Spleen (tissue), 11 donors: ENCODE results near the gene PRKCQ. TPM values are rescaled to one million over a fixed set of nuclear protein-coding genes. Genes with fewer than 3 reads are reported as not detected.

ENCODE experiments used
- DNase-seq: peaks from one replicate; pipeline ENCODE4 v3.0.0-alpha.2; 2020
- H3K27ac ChIP-seq, 8 donors: fragments of 200-600 bp; sonication (generic) in 7 of 8; 1 replicate in 4 of 8; 2 replicates in 4 of 8; pipeline versions ENCODE4 v1.5.0 to v1.8.0; 2016 to 2021; ENCODE audit warnings: inconsistent platforms in 4 of 8, mild to moderate bottlenecking in 4 of 8, moderate library complexity in 1 of 8
- H3K27me3 ChIP-seq, 7 donors: fragments of 200-600 bp; sonication (generic) in 6 of 7; replicated peaks in 1 of 7; 1 replicate in 4 of 7; 2 replicates in 3 of 7; pipeline versions ENCODE4 v1.5.0 to v1.8.0; 2016 to 2021; ENCODE audit warnings: inconsistent platforms in 3 of 7, mild to moderate bottlenecking in 1 of 7
- H3K36me3 ChIP-seq, 6 donors: fragments of 200-600 bp; sonication (generic) in 5 of 6; 1 replicate in 4 of 6; 2 replicates in 2 of 6; pipeline versions ENCODE4 v1.5.0 to v1.8.0; 2016 to 2021; ENCODE audit warnings: inconsistent platforms in 2 of 6
- H3K4me1 ChIP-seq, 6 donors: fragments of 200-600 bp; sonication (generic) in 5 of 6; 1 replicate in 3 of 6; 2 replicates in 3 of 6; pipeline versions ENCODE4 v1.5.0 to v1.8.0; 2016 to 2021; ENCODE audit warnings: inconsistent platforms in 3 of 6
- H3K4me3 ChIP-seq, 8 donors: fragments of 200-600 bp; sonication (generic) in 7 of 8; 1 replicate in 4 of 8; 2 replicates in 4 of 8; pipeline versions ENCODE4 v1.5.0 to v1.8.0; 2016 to 2021; ENCODE audit warnings: inconsistent platforms in 4 of 8, mild to moderate bottlenecking in 4 of 8, moderate library complexity in 2 of 8
- H3K9me3 ChIP-seq, 8 donors: fragments of 200-600 bp; sonication (generic) in 7 of 8; 1 replicate in 4 of 8; 2 replicates in 4 of 8; pipeline versions ENCODE4 v1.5.0 to v1.8.0; 2016 to 2021; ENCODE audit warnings: inconsistent platforms in 4 of 8
- POLR2A ChIP-seq, 3 donors: fragments of 450-650 bp; IDR thresholded peaks; one replicate each; pipeline ENCODE4 v1.5.1; 2017; ENCODE audit warnings: antibody characterized with exemption in 3 of 3, mild to moderate bottlenecking in 1 of 3
- POLR2AphosphoS5 ChIP-seq, 3 donors: sonication (generic); formaldehyde crosslinking; IDR thresholded peaks; one replicate each; pipeline ENCODE4 v1.5.1; 2017; ENCODE audit warnings: antibody characterized with exemption in 3 of 3
- WGBS, 5 donors: extraction: QIAGEN DNeasy Blood & Tissue Kit in 3 of 5; methylation state at CpG; one replicate each; pipeline versions ENCODE4 v1.1.5 to v1.1.7; 2013 to 2018; 5-methylcytosine and 5-hydroxymethylcytosine counted together
- intact Hi-C: fragments of 100-400 bp; cut with DNase I; formaldehyde crosslinking; loops from one replicate; pipeline ENCODE4 v1.15.0; 2023; ENCODE audit warnings: low total_unique reads
- polyA plus RNA-seq, 3 donors: library from polyadenylated mRNA; stranded (reverse); fragments of 200-250 nt; gene quantifications; one replicate each; pipeline ENCODE4 v1.2.1, GENCODE V29; 2013
- total RNA-seq, 7 donors: library from RNA; depleted of rRNA in 3 of 7; stranded (reverse); fragments of >200 nt in 3 of 7; fragmentation: NEBNext Ultra II Directional in 4 of 7; extraction: Animal tissue kit (Norgen Biotek cat#: 25700) in 4 of 7; gene quantifications; one replicate each; pipeline versions ENCODE4 v1.1.0 to v1.2.1, GENCODE V29; 2016 to 2021
- TF ChIP-seq, protein P1 (sequence below), 11 experiments: fragments of 200-600 bp in 7 of 11; fragments of 450-650 bp in 4 of 11; sonication (generic) in 4 of 11; IDR thresholded peaks in 8 of 11; conservative IDR thresholded peaks in 3 of 11; 1 replicate in 7 of 11; 2 replicates in 4 of 11; pipeline versions ENCODE4 v1.4.0 to v1.8.0; 2016 to 2021; ENCODE audit warnings: antibody characterized with exemption in 11 of 11, inconsistent platforms in 4 of 11, mild to moderate bottlenecking in 1 of 11
- donor health status: healthy with polysubstance abuse.
- donor health status: DM: no; HTN: no; CAD: no; lungs with moderate emphysema.
- donor health status: DM: no; HTN: no; CAD: no.
- donor health status: Bipolar disorder and iron deficiency.
- donor health status: healthy.
- donor health status: DM: no; HTN: no; CAD: no.
- donor health status: DM: yes; HTN: yes; CAD: no.

Gene PRKCQ
- total and polyA plus RNA-seq, 10 donors = 2.1 to 11.8 (median 8.1) TPM

DNA sequence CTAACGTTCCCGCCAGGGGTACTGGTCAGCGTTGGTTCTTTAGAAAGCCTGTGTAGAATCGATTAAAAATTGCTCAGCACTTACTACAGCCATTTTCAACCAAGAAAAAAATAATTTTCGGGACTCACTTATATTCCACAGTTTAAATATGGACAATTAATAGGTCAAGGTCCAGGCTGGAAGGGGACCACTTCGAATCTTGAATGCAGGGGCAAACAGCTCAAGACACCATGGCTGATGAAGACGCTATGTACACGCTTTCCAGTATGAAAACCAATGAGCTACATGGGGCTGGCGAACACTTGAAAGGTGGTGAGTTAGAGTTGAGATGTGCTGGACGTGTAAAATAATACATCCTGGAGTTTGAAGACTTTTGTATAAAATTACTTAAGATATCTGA lies 87.2 kb downstream of the PRKCQ start:
- WGBS, 5 donors = 91 to 92% (median 91%) methylated on average over 10 of the region's 10 CpGs
- Histone ChIP-seq H3K27ac (peak overlapping the region in 7 of 8 donors; percentile 20 to 82 (median 51)), H3K27me3 (no peaks in the 10 kb centered on the region), H3K9me3 (no peaks in the 10 kb centered on the region), H3K36me3 (peaks cover 0 to 33% (median 0%) of the 10 kb centered on the region in 6 donors), H3K4me1 (peaks cover 0 to 56% (median 13%) of the 10 kb centered on the region in 6 donors), H3K4me3 (peak overlapping the region in 2 of 8 donors; percentile 29 to 44)
- no peak for DNase-seq
- TF ChIP-seq POLR2A (IDR thresholded peaks at IDR 0.05) = no peak
- TF ChIP-seq, protein P1, sequence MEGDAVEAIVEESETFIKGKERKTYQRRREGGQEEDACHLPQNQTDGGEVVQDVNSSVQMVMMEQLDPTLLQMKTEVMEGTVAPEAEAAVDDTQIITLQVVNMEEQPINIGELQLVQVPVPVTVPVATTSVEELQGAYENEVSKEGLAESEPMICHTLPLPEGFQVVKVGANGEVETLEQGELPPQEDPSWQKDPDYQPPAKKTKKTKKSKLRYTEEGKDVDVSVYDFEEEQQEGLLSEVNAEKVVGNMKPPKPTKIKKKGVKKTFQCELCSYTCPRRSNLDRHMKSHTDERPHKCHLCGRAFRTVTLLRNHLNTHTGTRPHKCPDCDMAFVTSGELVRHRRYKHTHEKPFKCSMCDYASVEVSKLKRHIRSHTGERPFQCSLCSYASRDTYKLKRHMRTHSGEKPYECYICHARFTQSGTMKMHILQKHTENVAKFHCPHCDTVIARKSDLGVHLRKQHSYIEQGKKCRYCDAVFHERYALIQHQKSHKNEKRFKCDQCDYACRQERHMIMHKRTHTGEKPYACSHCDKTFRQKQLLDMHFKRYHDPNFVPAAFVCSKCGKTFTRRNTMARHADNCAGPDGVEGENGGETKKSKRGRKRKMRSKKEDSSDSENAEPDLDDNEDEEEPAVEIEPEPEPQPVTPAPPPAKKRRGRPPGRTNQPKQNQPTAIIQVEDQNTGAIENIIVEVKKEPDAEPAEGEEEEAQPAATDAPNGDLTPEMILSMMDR (IDR thresholded peaks at IDR 0.05 in 8 of 11, conservative IDR thresholded peaks at IDR 0.05 in 3 of 11) = no peak
- no peak for TF ChIP-seq POLR2AphosphoS5 (IDR thresholded peaks at IDR 0.05)
- intact Hi-C loops = no loop called here

DNA sequence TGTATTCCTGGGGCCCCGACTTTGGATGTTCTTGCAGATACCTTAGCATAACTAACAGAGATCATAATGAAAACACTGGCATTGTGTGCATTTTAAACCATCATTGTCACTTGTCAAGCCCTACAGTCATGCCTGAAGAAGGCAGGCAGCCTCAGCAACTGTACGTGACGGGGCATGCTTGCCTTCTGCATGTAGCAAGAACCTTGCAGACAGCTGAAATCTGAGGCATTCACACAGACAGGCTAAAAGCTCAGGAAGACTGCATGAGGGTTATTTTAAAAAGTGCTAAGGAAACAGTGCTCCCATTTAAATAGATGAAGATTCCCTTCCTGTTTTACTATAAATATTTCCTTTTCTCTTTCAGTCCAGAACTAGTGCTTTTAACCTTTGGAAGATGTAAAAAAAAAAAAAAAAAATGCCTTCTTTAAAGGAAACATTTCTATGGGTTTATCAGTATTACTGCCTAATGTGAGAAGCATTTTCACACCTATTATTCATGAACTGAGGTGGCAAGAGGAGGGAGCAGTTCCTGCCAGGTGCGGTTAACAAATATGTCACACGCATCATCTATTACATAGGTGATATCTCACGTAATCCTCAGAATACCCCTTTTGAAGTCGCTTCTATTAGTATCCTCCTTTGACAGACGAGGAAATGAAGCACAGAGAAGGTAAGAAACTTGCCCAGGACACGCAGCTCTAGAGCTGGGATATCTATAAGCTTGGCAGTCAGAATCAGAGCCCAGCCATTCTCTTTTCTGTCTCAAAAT lies 88.1 kb downstream of the PRKCQ start:
- Histone ChIP-seq H3K4me1 (peaks cover 0 to 48% (median 13%) of the 10 kb centered on the region in 6 donors), H3K36me3 (peaks cover 0 to 31% (median 0%) of the 10 kb centered on the region in 6 donors), H3K27ac (peak overlapping the region in 7 of 8 donors; percentile 20 to 82 (median 57)), H3K27me3 (no peaks in the 10 kb centered on the region), H3K9me3 (no peaks in the 10 kb centered on the region), H3K4me3 (peak overlapping the region in 1 of 8 donors; percentile 44)
- WGBS, 5 donors = 66 to 80% (median 69%) methylated on average over 9 of the region's 9 CpGs
- DNase-seq = no peak
- peak in 1 of 3 donors; percentile 63 for TF ChIP-seq POLR2AphosphoS5 (IDR thresholded peaks at IDR 0.05)
- no peak for TF ChIP-seq POLR2A (IDR thresholded peaks at IDR 0.05)
- TF ChIP-seq, protein P1 (IDR thresholded peaks at IDR 0.05 in 8 of 11, conservative IDR thresholded peaks at IDR 0.05 in 3 of 11) = no peak
- intact Hi-C loops = no loop called here

DNA sequence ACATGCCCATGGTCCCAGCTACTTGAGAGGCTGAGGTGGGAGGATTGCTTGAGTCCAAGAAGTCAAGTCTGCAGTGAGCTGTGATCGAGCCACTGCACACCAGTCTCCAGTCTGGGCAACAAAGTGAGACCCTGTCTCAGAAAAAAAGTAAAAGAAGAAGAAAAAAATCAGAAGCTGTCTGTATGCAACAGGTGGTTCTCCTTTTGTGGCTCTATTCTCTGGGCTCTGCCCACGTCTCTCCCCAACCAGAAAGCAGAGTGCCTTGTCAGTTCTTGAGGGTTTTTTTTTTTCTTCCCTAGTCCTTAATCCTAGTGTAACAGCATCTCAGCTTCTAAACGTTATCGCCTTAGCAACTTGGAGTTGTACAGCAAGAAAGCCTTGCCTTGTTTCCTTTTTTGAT lies 89.5 kb downstream of the PRKCQ start:
- WGBS, 5 donors = 60 to 66% (median 62%) methylated on average over 4 of the region's 4 CpGs
- intact Hi-C loops = no loop called here
- Histone ChIP-seq H3K36me3 (peaks cover 0 to 34% (median 0%) of the 10 kb centered on the region in 6 donors), H3K4me3 (no peak overlapping the region), H3K9me3 (no peaks in the 10 kb centered on the region), H3K4me1 (peaks cover 0 to 45% (median 12%) of the 10 kb centered on the region in 6 donors), H3K27me3 (no peaks in the 10 kb centered on the region), H3K27ac (peak overlapping the region in 6 of 8 donors; percentile 8 to 80 (median 64))
- no peak for DNase-seq
- no peak for TF ChIP-seq POLR2AphosphoS5 (IDR thresholded peaks at IDR 0.05)
- TF ChIP-seq, protein P1 (IDR thresholded peaks at IDR 0.05 in 8 of 11, conservative IDR thresholded peaks at IDR 0.05 in 3 of 11) = no peak
- no peak for TF ChIP-seq POLR2A (IDR thresholded peaks at IDR 0.05)

DNA sequence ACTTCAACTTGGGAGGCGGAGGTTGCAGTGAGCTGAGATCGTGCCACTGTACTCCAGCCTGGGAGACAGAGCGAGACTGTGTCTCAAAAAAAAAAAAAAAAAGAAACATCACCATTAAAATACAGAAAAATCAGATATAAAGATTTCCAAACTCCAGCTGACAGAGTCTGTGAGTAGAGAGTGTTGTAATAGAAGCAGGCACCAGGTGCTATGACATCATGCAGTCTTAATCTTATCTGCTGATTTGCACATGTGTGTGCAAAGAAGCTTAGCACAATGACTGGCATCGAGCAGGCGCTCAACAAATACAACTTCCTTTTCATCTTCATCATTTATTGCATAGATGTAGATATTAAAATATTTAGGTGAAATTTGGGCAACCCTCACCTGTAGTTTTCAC lies 92.2 kb downstream of the PRKCQ start:
- TF ChIP-seq, protein P1 (IDR thresholded peaks at IDR 0.05 in 8 of 11, conservative IDR thresholded peaks at IDR 0.05 in 3 of 11) = no peak
- TF ChIP-seq POLR2A (IDR thresholded peaks at IDR 0.05) = no peak
- no peak for TF ChIP-seq POLR2AphosphoS5 (IDR thresholded peaks at IDR 0.05)
- Histone ChIP-seq H3K9me3 (no peaks in the 10 kb centered on the region), H3K4me1 (peaks cover 0 to 28% (median 9%) of the 10 kb centered on the region in 6 donors), H3K27ac (no peak overlapping the region), H3K27me3 (no peaks in the 10 kb centered on the region), H3K36me3 (peaks cover 0 to 34% (median 1%) of the 10 kb centered on the region in 6 donors), H3K4me3 (no peak overlapping the region)
- 85 to 99% (median 92%) methylated on average over 5 of the region's 5 CpGs for WGBS, 5 donors
- no peak for DNase-seq
- intact Hi-C loops = no loop called here
